AG09319 (cell line): ENCODE measurements around the gene PFDN4.

ENCODE experiments used
- DNase-seq: peaks from one replicate; pipeline ENCODE4 v3.0.0-alpha.2; 2010; ENCODE audit warnings: low read depth; ENCODE audit errors: extremely low read depth
- TF ChIP-seq, protein P1 (sequence below): IDR thresholded peaks from 2 replicates; pipeline ENCODE4 v1.5.1; 2011; ENCODE audit warnings: low read depth, mild to moderate bottlenecking, inconsistent platforms, low read length, moderate library complexity

PFDN4 gene

DNA sequence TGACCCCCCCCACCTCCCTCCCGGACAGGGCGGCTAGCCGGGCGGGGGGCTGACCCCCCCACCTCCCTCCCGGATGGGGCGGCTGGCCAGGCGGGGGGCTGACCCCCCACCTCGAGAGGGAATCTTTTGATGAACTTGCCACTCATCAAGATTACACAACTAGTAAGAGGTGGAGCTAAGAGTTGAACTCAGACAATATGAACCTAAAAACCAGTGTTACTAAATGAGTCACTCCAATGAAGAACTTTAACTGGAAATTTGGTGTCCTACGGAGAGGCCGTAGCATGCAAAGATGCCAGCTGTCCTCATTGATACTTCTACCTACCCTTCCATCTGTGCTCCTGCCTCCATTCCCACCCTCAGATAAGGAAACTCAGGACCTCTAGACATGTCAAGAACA is 42.8 kb downstream of the PFDN4 start:
- TF ChIP-seq, protein P1, sequence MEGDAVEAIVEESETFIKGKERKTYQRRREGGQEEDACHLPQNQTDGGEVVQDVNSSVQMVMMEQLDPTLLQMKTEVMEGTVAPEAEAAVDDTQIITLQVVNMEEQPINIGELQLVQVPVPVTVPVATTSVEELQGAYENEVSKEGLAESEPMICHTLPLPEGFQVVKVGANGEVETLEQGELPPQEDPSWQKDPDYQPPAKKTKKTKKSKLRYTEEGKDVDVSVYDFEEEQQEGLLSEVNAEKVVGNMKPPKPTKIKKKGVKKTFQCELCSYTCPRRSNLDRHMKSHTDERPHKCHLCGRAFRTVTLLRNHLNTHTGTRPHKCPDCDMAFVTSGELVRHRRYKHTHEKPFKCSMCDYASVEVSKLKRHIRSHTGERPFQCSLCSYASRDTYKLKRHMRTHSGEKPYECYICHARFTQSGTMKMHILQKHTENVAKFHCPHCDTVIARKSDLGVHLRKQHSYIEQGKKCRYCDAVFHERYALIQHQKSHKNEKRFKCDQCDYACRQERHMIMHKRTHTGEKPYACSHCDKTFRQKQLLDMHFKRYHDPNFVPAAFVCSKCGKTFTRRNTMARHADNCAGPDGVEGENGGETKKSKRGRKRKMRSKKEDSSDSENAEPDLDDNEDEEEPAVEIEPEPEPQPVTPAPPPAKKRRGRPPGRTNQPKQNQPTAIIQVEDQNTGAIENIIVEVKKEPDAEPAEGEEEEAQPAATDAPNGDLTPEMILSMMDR: no peak
- no peak for DNase-seq

DNA sequence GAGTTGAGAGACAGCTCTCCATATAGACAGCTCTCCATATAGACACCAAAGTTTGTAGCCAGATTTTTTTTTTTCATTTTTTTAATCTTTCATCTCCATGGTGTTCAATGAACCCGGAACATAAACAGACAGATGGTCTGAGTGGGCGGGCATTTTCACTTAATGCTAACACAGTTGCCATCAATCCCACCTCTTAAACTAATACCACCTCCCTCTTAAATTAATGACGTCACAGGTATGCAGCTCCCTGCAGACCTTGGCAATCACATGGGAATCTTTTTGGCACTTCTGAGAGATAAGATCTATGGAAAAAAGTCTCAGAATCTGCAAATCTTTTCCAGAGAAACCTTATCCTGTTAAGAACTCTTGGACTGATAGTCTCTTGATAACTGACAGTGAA is 43.2 kb downstream of the PFDN4 start:
- TF ChIP-seq, protein P1: no peak
- no peak for DNase-seq

DNA sequence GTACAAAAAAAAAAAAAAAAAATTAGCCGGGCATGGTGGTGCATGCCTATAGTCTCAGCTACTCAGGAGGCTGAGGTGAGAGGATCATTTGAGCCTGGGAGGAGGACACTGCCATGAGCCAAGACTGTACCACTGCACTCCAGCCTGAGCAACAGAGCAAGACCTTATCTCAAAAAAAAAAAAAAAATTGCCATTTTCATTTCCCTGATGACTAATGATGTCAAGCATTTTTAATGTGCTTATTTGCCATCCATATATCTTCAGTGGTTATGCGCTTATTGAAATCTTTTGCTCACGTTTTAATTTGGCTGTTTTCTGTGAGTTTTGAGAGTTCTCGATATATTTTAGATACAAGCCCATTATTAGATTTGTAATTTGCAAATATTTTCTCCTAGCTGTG is 46.7 kb downstream of the PFDN4 start:
- TF ChIP-seq, protein P1: no peak
- no peak for DNase-seq

DNA sequence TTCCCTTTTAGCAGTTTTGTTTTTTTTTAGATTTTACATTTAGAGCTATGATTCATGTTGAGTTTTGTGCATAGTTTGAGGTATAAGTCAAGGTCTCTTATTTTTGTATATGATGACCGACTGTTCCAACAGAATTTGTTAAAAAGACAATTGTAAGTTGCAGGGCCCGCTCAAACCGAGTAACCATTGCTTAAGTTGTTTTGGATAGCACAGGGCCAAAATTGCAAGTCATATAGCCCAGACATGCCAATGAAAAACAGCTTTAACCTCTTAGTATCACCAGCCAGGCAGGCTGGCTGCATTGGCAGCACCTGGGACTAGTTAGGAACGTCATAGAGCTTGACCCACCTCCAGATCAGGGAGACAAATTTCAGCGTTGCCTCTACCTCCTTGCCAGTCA is 47.3 kb downstream of the PFDN4 start:
- TF ChIP-seq, protein P1: no peak
- no peak for DNase-seq

DNA sequence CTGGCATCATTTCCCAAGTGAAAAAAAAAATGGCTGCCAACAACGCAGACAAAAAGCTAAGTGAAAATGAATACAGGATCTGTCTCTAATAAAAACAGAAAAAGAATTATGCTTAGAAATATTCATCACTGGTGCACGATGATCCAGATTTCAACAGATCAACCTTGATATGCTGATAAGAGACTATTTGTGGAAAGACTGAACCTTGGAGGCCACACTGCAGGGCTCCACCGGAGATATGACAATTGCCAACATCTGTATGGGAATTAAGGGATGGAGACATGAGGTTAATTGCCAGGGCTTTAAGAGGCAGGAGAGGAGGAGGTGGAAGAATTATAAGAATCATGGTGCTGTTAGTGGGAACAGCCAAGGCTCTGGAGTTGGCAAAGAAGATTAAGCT is 48.3 kb downstream of the PFDN4 start:
- DNase-seq: no peak
- TF ChIP-seq, protein P1: no peak

DNA sequence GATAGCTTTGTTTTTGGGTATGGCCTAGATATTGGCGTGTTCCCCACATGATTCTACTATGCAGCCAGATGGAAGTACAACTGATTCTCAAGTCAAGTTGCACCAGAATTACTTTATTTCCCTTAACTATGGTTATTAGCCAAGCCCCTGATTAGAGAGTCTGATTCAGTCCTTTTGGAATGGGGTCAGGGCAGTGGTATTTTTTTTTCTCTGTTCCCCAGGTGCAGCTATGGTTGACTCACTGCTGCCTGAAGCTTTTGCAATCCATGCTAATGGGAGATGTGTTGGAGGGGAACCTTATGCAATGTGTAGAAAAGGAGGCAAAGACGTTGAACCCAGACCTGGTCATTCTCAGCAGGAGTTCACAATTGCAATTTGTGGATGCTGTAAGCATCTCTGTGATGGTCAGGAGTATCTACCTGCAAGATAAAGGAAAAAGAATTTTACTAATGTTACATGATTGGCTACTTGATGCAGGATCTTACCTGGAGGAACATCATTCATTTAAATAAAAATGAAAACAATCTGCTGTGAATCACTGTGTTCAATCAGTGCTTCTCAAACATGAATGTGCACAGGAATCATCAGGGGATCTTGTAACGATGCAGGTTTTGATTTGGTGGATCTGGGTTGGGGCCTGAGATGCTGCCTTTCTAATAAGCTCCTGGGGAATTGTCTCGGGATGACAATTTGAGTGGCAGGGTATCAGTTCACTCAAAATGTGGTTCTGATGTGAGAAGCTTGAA is 49.4 kb downstream of the PFDN4 start:
- DNase-seq: peak; percentile 79

DNA sequence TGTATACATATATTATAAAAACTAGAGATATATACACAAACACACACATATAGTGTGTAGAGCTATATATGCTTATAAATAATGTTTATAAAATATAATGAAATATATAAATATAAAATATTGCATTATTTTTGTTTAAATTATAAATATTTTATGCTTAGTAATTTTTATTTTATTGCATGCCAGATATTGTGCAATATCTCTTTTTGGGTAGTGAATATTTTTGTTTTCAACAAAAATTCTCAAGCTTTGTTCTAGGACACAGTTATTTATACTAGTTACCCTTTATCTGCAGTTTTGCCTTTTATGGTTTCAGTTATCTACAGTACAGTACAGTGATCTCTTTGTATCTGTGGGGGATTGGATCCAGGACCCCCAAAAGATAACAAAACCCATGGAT is 52.2 kb downstream of the PFDN4 start:
- DNase-seq: no peak
- TF ChIP-seq, protein P1: no peak

More for the DNA sequence above, 49.4 kb downstream of the PFDN4 start:
- TF ChIP-seq, protein P1: no peak
